Measurements from ENCODE around the gene MYO18A. TPM values are rescaled to one million over a fixed set of nuclear protein-coding genes. Genes with fewer than 3 reads are reported as not detected.

The MYO18A gene
- total and polyA plus RNA-seq, 2 experiments from 2014 or later, result 33.8 to 35.6 TPM

- no peak overlapping the region for H2AFZ ChIP-seq
- H3K36me3 ChIP-seq (replicated peaks; ENCODE audit: insufficient read depth, low read depth), result no peaks in the 10 kb centered on the region
- no peaks in the 10 kb centered on the region for H3K9me2 ChIP-seq (replicated peaks; ENCODE audit: insufficient read depth)
- 77% methylated on average over 11 of the region's 12 CpGs for WGBS (ENCODE audit: low lambda C conversion rate, missing lambda C conversion rate)
- no peaks in the 10 kb centered on the region for H3K4me1 ChIP-seq (ENCODE audit: insufficient read depth)
- H3K27me3 ChIP-seq, result peaks cover 9% of the 10 kb centered on the region
- no peak overlapping the region for H3K4me3 ChIP-seq
- DNase-seq (ENCODE audit: low spot score), result no peak
- TF ChIP-seq EZH2phosphoT487 (IDR thresholded peaks at IDR 0.05; ENCODE audit: low read depth, severe bottlenecking, unreplicated experiment) (no peak), CTCF (IDR thresholded peaks at IDR 0.05; ENCODE audit: poor library complexity) (no peak), EZH2 (IDR thresholded peaks at IDR 0.05; ENCODE audit: borderline replicate concordance) (no peak)
- H3K4me2 ChIP-seq, result no peak overlapping the region
- no peak overlapping the region for H3K27ac ChIP-seq
- H3K9me3 ChIP-seq (ENCODE audit: low read depth), result no peaks in the 10 kb centered on the region
- no peaks in the 10 kb centered on the region for H4K20me1 ChIP-seq (ENCODE audit: insufficient read depth, poor library complexity, severe bottlenecking)
- H3K79me2 ChIP-seq, result no peaks in the 10 kb centered on the region
These were observed 129.0 kb downstream of the MYO18A start for GRCh38 chr17:29051194-29051593.

GRCh38 chr17:29050176-29050575 lies 130.0 kb downstream of the MYO18A start:
- no peaks in the 10 kb centered on the region for H3K4me1 ChIP-seq (ENCODE audit: insufficient read depth)
- peaks cover 7% of the 10 kb centered on the region for H3K27me3 ChIP-seq
- H4K20me1 ChIP-seq (ENCODE audit: insufficient read depth, poor library complexity, severe bottlenecking), result no peaks in the 10 kb centered on the region
- no peaks in the 10 kb centered on the region for H3K36me3 ChIP-seq (replicated peaks; ENCODE audit: insufficient read depth, low read depth)
- no peak overlapping the region for H3K4me3 ChIP-seq
- no peak for TF ChIP-seq EZH2 (IDR thresholded peaks at IDR 0.05; ENCODE audit: borderline replicate concordance)
- no peak for TF ChIP-seq EZH2phosphoT487 (IDR thresholded peaks at IDR 0.05; ENCODE audit: low read depth, severe bottlenecking, unreplicated experiment)
- TF ChIP-seq CTCF (IDR thresholded peaks at IDR 0.05; ENCODE audit: poor library complexity), result no peak
- DNase-seq (ENCODE audit: low spot score), result no peak
- 83% methylated on average over 5 of the region's 5 CpGs for WGBS (ENCODE audit: low lambda C conversion rate, missing lambda C conversion rate)
- H3K27ac ChIP-seq, result no peak overlapping the region
- H3K9me3 ChIP-seq (ENCODE audit: low read depth), result no peaks in the 10 kb centered on the region
- no peaks in the 10 kb centered on the region for H3K9me2 ChIP-seq (replicated peaks; ENCODE audit: insufficient read depth)
- no peak overlapping the region for H2AFZ ChIP-seq
- H3K4me2 ChIP-seq, result no peak overlapping the region
- H3K79me2 ChIP-seq, result no peaks in the 10 kb centered on the region

- Histone ChIP-seq H3K27me3 (peaks cover 7% of the 10 kb centered on the region), H3K4me3 (no peak overlapping the region), H3K79me2 (no peaks in the 10 kb centered on the region), H3K4me2 (no peak overlapping the region), H3K9me2 (replicated peaks; ENCODE audit: insufficient read depth) (no peaks in the 10 kb centered on the region), H3K27ac (no peak overlapping the region), H2AFZ (no peak overlapping the region), H3K9me3 (ENCODE audit: low read depth) (no peaks in the 10 kb centered on the region), H3K4me1 (ENCODE audit: insufficient read depth) (no peaks in the 10 kb centered on the region), H4K20me1 (ENCODE audit: insufficient read depth, poor library complexity, severe bottlenecking) (no peaks in the 10 kb centered on the region), H3K36me3 (replicated peaks; ENCODE audit: insufficient read depth, low read depth) (no peaks in the 10 kb centered on the region)
- DNase-seq (ENCODE audit: low spot score), result no peak
- 77% methylated on average over 11 of the region's 11 CpGs for WGBS (ENCODE audit: low lambda C conversion rate, missing lambda C conversion rate)
- TF ChIP-seq EZH2 (IDR thresholded peaks at IDR 0.05; ENCODE audit: borderline replicate concordance) (no peak), EZH2phosphoT487 (IDR thresholded peaks at IDR 0.05; ENCODE audit: low read depth, severe bottlenecking, unreplicated experiment) (no peak), CTCF (IDR thresholded peaks at IDR 0.05; ENCODE audit: poor library complexity) (no peak)
These were observed 130.6 kb downstream of the MYO18A start for GRCh38 chr17:29049541-29050145.
